HepG2 (cell line): Measurements from ENCODE around the gene EVL. TPM values are rescaled to one million over a fixed set of nuclear protein-coding genes. Genes with fewer than 3 reads are reported as not detected.

ENCODE experiments used
- ADNP ChIP-seq: sonication (generic); formaldehyde crosslinking; IDR thresholded peaks from 2 replicates; pipeline ENCODE4 v1.4.0; 2020; ENCODE audit warnings: missing genetic modification reagents
- ETV5 ChIP-seq: IDR thresholded peaks from 2 replicates; pipeline ENCODE4 v1.6.1; 2018; ENCODE audit warnings: missing biosample characterization, missing genetic modification reagents, inconsistent platforms, borderline replicate concordance
- FOXP1 ChIP-seq, 2 experiments: fragments of 450-650 bp in 1 of 2; IDR thresholded peaks; 2 replicates each; pipeline ENCODE4 v1.6.1; 2017 to 2018; ENCODE audit warnings: antibody characterized with exemption in 1 of 2
- HNF4A ChIP-seq: sonication (generic); formaldehyde crosslinking; IDR thresholded peaks from 2 replicates; pipeline ENCODE4 v1.4.0; 2020; ENCODE audit warnings: missing genetic modification reagents
- HNF4G ChIP-seq, 2 experiments: sonication (generic) in 1 of 2; formaldehyde crosslinking in 1 of 2; IDR thresholded peaks; 2 replicates each; pipeline versions ENCODE4 v1.4.0 to v1.6.1; 2011 to 2020; ENCODE audit warnings: borderline replicate concordance in 2 of 2, low read depth in 2 of 2, mild to moderate bottlenecking in 2 of 2, low read length in 1 of 2, missing genetic modification reagents in 1 of 2, moderate library complexity in 1 of 2
- MIXL1 ChIP-seq: IDR thresholded peaks from 2 replicates; pipeline ENCODE4 v1.6.1; 2016
- PAXIP1 ChIP-seq: sonication (generic); formaldehyde crosslinking; conservative IDR thresholded peaks from 2 replicates; pipeline ENCODE4 v1.4.0; 2020; ENCODE audit warnings: mild to moderate bottlenecking, missing genetic modification reagents, moderate library complexity
- SKIL ChIP-seq: sonication (generic); formaldehyde crosslinking; IDR thresholded peaks from 2 replicates; pipeline ENCODE4 v1.8.0; 2022; ENCODE audit warnings: missing genetic modification reagents, mild to moderate bottlenecking, moderate library complexity, borderline replicate concordance
- SNAPC4 ChIP-seq: sonication (generic); formaldehyde crosslinking; IDR thresholded peaks from 2 replicates; pipeline ENCODE4 v1.4.0; 2020; ENCODE audit warnings: mild to moderate bottlenecking, missing genetic modification reagents
- SOX5 ChIP-seq: IDR thresholded peaks from 2 replicates; pipeline ENCODE4 v1.6.1; 2016; ENCODE audit warnings: borderline replicate concordance
- SOX6 ChIP-seq, 2 experiments: fragments of 450-650 bp in 1 of 2; sonication (generic) in 1 of 2; formaldehyde crosslinking in 1 of 2; IDR thresholded peaks; 2 replicates each; pipeline versions ENCODE4 v1.4.0 to v1.6.1; 2017 to 2020; ENCODE audit warnings: antibody characterized with exemption in 1 of 2, mild to moderate bottlenecking in 1 of 2, missing genetic modification reagents in 1 of 2
- TERF1 ChIP-seq: sonication (generic); formaldehyde crosslinking; IDR thresholded peaks from 2 replicates; pipeline ENCODE4 v1.8.0; 2022; ENCODE audit warnings: mild to moderate bottlenecking, missing genetic modification reagents, moderate library complexity
- ZNF276 ChIP-seq: sonication (generic); formaldehyde crosslinking; IDR thresholded peaks from 2 replicates; pipeline ENCODE4 v1.4.0; 2020; ENCODE audit warnings: mild to moderate bottlenecking, low read depth, missing genetic modification reagents
- ZNF883 ChIP-seq: sonication (generic); formaldehyde crosslinking; IDR thresholded peaks from 2 replicates; pipeline ENCODE4 v1.5.1; 2020; ENCODE audit warnings: mild to moderate bottlenecking, missing genetic modification reagents; ENCODE audit errors: not compliant biosample characterization
- polyA plus RNA-seq, 8 experiments: library from polyadenylated mRNA; depleted of rRNA in 3 of 8; stranded (reverse) in 7 of 8; unstranded in 1 of 8; fragments of >200 nt; fragmentation: Illumina TruSeq in 4 of 8; extraction: Trizol in 4 of 8; gene quantifications; 2 replicates each; pipeline versions ENCODE4 v1.2.1 to v1.2.3, GENCODE V29; 2011 to 2016; ENCODE audit warnings: low read depth in 4 of 8, missing spikeins in 1 of 8, mixed read lengths in 1 of 8; ENCODE audit not compliant: insufficient read depth in 1 of 8
- total RNA-seq, 5 experiments: library from RNA; depleted of rRNA; stranded (reverse); fragments of >200 nt; fragmentation: Illumina TruSeq; extraction: Trizol; gene quantifications; 2 replicates each; pipeline ENCODE4 v1.2.3, GENCODE V29; 2016; ENCODE audit warnings: low read depth in 1 of 5

The EVL gene
- total and polyA plus RNA-seq, 2 of the 13 experiments (the other 11 are each of a cell fraction or from before 2014, with no cell fraction given), result 15.1 to 31.2 TPM

GRCh38 chr14:100020629-100021028 is 44.6 kb upstream of the EVL start (continued):
- TF ChIP-seq HNF4G (IDR thresholded peaks at IDR 0.05; ENCODE audit: borderline replicate concordance, low read depth, low read length), result peak; percentile 31; the same call in 1 of the 2 replicates
- TF ChIP-seq HNF4G (CRISPR knock-in tag; IDR thresholded peaks at IDR 0.05; ENCODE audit: borderline replicate concordance, low read depth), result no peak
- TF ChIP-seq SKIL (CRISPR knock-in tag), result 0 out of 2 replicates have a peak, but pooled peaks have one; percentile 14
- peak; percentile 51 for TF ChIP-seq PAXIP1 (CRISPR knock-in tag)
- TF ChIP-seq ZNF883 (CRISPR knock-in tag), result no peak
- no peak for TF ChIP-seq ZNF276 (CRISPR knock-in tag)
- no peak for TF ChIP-seq TERF1 (CRISPR knock-in tag)
- no peak for TF ChIP-seq FOXP1 (IDR thresholded peaks at IDR 0.05)
- 0 out of 2 replicates have a peak, but pooled peaks have one; percentile 20 for TF ChIP-seq FOXP1 (CRISPR knock-in tag; IDR thresholded peaks at IDR 0.05)
- peak; percentile 54 for TF ChIP-seq HNF4A (CRISPR knock-in tag)
- peak; percentile 64; the same call in 1 of the 2 replicates for TF ChIP-seq ETV5 (CRISPR knock-in tag)
- TF ChIP-seq SNAPC4, result no peak
- no peak for TF ChIP-seq ADNP (CRISPR knock-in tag)
- TF ChIP-seq MIXL1, result no peak
- TF ChIP-seq SOX6 (IDR thresholded peaks at IDR 0.05), result no peak
- peak; percentile 85 for TF ChIP-seq SOX6 (CRISPR knock-in tag; IDR thresholded peaks at IDR 0.05)
- TF ChIP-seq SOX5 (CRISPR knock-in tag), result peak; percentile 89
